GM23338 (cell line): Measurements from ENCODE around the gene MYO7B. TPM values are rescaled to one million over a fixed set of nuclear protein-coding genes. Genes with fewer than 3 reads are reported as not detected.

ENCODE experiments used
- ATAC-seq: fragments of 200-7000 bp; cut with Tn5 transposase; 3 replicates; pipeline ENCODE4 v1.9.1; 2020
- DNase-seq: peaks from one replicate; pipeline ENCODE4 v3.0.0-alpha.2; 2015; ENCODE audit warnings: low spot score
- H2AFZ ChIP-seq: fragments of 200-600 bp; sonication (generic); 2 replicates; pipeline ENCODE4 v1.8.0; 2016; ENCODE audit warnings: antibody characterized with exemption, mild to moderate bottlenecking, moderate library complexity
- H3F3A ChIP-seq: fragments of 200-600 bp; sonication (generic); replicated peaks from 2 replicates; pipeline ENCODE4 v1.8.0; 2017; ENCODE audit warnings: antibody characterized with exemption, mixed run types, low read depth
- H3K27ac ChIP-seq: fragments of 200-600 bp; sonication (generic); 2 replicates; pipeline ENCODE4 v1.6.1; 2016; ENCODE audit warnings: low read depth
- H3K27me3 ChIP-seq: fragments of 200-600 bp; sonication (generic); 2 replicates; pipeline ENCODE4 v1.8.0; 2016; ENCODE audit warnings: mild to moderate bottlenecking, mixed run types, moderate library complexity; ENCODE audit not compliant: insufficient read depth
- H3K36me3 ChIP-seq: fragments of 200-600 bp; sonication (generic); 2 replicates; pipeline ENCODE4 v1.8.0; 2016; ENCODE audit warnings: mild to moderate bottlenecking; ENCODE audit not compliant: insufficient read depth
- H3K4me1 ChIP-seq: fragments of 200-600 bp; sonication (generic); 2 replicates; pipeline ENCODE4 v1.8.0; 2016; ENCODE audit warnings: mild to moderate bottlenecking, moderate library complexity; ENCODE audit not compliant: insufficient read depth
- H3K4me2 ChIP-seq: fragments of 200-600 bp; sonication (generic); 2 replicates; pipeline ENCODE4 v1.7.1; 2017; ENCODE audit warnings: mixed run types
- H3K4me3 ChIP-seq: fragments of 200-600 bp; sonication (generic); 2 replicates; pipeline ENCODE4 v1.6.1; 2016; ENCODE audit warnings: mixed run types
- H3K79me2 ChIP-seq: fragments of 200-600 bp; sonication (generic); replicated peaks from 2 replicates; pipeline ENCODE4 v1.8.0; 2017; ENCODE audit warnings: mild to moderate bottlenecking; ENCODE audit not compliant: insufficient read depth
- H3K9me2 ChIP-seq: fragments of 200-600 bp; sonication (generic); 2 replicates; pipeline ENCODE4 v1.8.0; 2017; ENCODE audit not compliant: insufficient read depth
- H4K20me1 ChIP-seq: fragments of 200-600 bp; sonication (generic); replicated peaks from 2 replicates; pipeline ENCODE4 v1.8.0; 2017; ENCODE audit warnings: mild to moderate bottlenecking; ENCODE audit not compliant: insufficient read depth
- H3K27ac Mint-ChIP-seq: 2 replicates; pipeline ENCODE4 v1.8.0; 2020; ENCODE audit warnings: inconsistent platforms, mild to moderate bottlenecking, moderate library complexity, mixed read lengths
- H3K27me3 Mint-ChIP-seq: 3 replicates; pipeline ENCODE4 v1.8.0; 2022; ENCODE audit warnings: low read depth, mild to moderate bottlenecking, moderate library complexity, mixed read lengths, inconsistent platforms; ENCODE audit not compliant: insufficient read depth, poor library complexity
- H3K36me3 Mint-ChIP-seq: 3 replicates; pipeline ENCODE4 v1.8.0; 2021; ENCODE audit warnings: low read depth, mild to moderate bottlenecking, inconsistent platforms, moderate library complexity, mixed read lengths
- H3K4me1 Mint-ChIP-seq: 3 replicates; pipeline ENCODE4 v1.8.0; 2020; ENCODE audit warnings: mild to moderate bottlenecking, inconsistent platforms, mixed read lengths
- H3K4me3 Mint-ChIP-seq: 3 replicates; pipeline ENCODE4 v1.8.0; 2021; ENCODE audit warnings: moderate library complexity, mild to moderate bottlenecking, inconsistent platforms, mixed read lengths
- H3K9me3 Mint-ChIP-seq: 3 replicates; pipeline ENCODE4 v1.8.0; 2020; ENCODE audit warnings: moderate library complexity, mild to moderate bottlenecking, inconsistent platforms, mixed read lengths
- CREB1 ChIP-seq: fragments of 250-450 bp; sonication (Bioruptor Pico); IDR thresholded peaks from 2 replicates; pipeline ENCODE4 v1.5.0; 2020; ENCODE audit warnings: low read depth, mild to moderate bottlenecking, moderate library complexity
- CTCF ChIP-seq, 2 experiments: fragments of 200-600 bp in 1 of 2; sonication (generic) in 1 of 2; conservative IDR thresholded peaks; 2 replicates each; pipeline versions ENCODE4 v1.5.1 to v1.6.1; 2016 to 2017; ENCODE audit warnings: antibody characterized with exemption in 2 of 2, low read depth in 2 of 2, mild to moderate bottlenecking in 2 of 2, moderate library complexity in 1 of 2
- ETS1 ChIP-seq: IDR thresholded peaks from 2 replicates; pipeline ENCODE4 v1.6.1; 2016; ENCODE audit warnings: antibody characterized with exemption
- EZH2 ChIP-seq: fragments of 200-600 bp; sonication (generic); IDR thresholded peaks from one replicate; pipeline ENCODE4 v1.8.0; 2017; ENCODE audit warnings: antibody characterized with exemption, mild to moderate bottlenecking, low read depth; ENCODE audit not compliant: unreplicated experiment
- JUNB ChIP-seq: IDR thresholded peaks from one replicate; pipeline ENCODE4 v1.6.1; 2016; ENCODE audit warnings: antibody characterized with exemption; ENCODE audit not compliant: unreplicated experiment
- POLR2AphosphoS5 ChIP-seq: IDR thresholded peaks from 2 replicates; pipeline ENCODE4 v1.6.1; 2016; ENCODE audit warnings: antibody characterized with exemption, low read depth
- REST ChIP-seq: IDR thresholded peaks from one replicate; pipeline ENCODE4 v1.6.1; 2018; ENCODE audit warnings: antibody characterized with exemption; ENCODE audit not compliant: unreplicated experiment
- ZNF331 ChIP-seq: fragments of 250-450 bp; sonication (Bioruptor Pico); IDR thresholded peaks from 2 replicates; pipeline ENCODE4 v1.5.0; 2020; ENCODE audit warnings: low read depth, mild to moderate bottlenecking, moderate library complexity
- polyA plus RNA-seq: library from polyadenylated mRNA; unstranded; fragments of >200 nt; fragmentation: Nextera tagmentation; extraction: Ambion mirVana; gene quantifications from 2 replicates; pipeline ENCODE4 v1.2.1, GENCODE V29; 2016
- total RNA-seq: library from RNA; depleted of rRNA; stranded (reverse); fragments of >200 nt; shearing (Covaris generic); gene quantifications from 2 replicates; pipeline ENCODE4 v1.2.3, GENCODE V29; 2014

MYO7B gene
- total and polyA plus RNA-seq, 2 experiments from 2014 or later: not detected

GRCh38 chr2:127560201-127560930 lies 24.9 kb downstream of the MYO7B start:
- peaks cover 5% of the 10 kb centered on the region for H3K4me1 Mint-ChIP-seq
- no peaks in the 10 kb centered on the region for H3K79me2 ChIP-seq
- no peaks in the 10 kb centered on the region for H4K20me1 ChIP-seq
- 0 out of 2 replicates have a peak, but pooled peaks cover 3% of the 10 kb centered on the region for H3K4me1 ChIP-seq
- ATAC-seq (peak; percentile 74), DNase-seq (no peak)
- peak overlapping the region; percentile 90 for H2AFZ ChIP-seq
- no peak overlapping the region for H3K27ac ChIP-seq
- no peaks in the 10 kb centered on the region for H3K36me3 ChIP-seq
- no peaks in the 10 kb centered on the region for H3F3A ChIP-seq
- 0 out of 2 replicates have a peak, but pooled peaks cover 3% of the 10 kb centered on the region for H3K9me2 ChIP-seq
- H3K36me3 Mint-ChIP-seq: no peaks in the 10 kb centered on the region
- no peaks in the 10 kb centered on the region; the same call in 2 of the 3 replicates for H3K9me3 Mint-ChIP-seq
- no peak overlapping the region for H3K4me3 ChIP-seq
- H3K4me3 Mint-ChIP-seq: no peak overlapping the region
- peaks cover 2% of the 10 kb centered on the region for H3K27me3 Mint-ChIP-seq
- H3K27ac Mint-ChIP-seq: no peak overlapping the region
- TF ChIP-seq ETS1 (no peak), EZH2 (no peak), CREB1 (CRISPR knock-in tag) (no peak), CTCF (conservative IDR thresholded peaks at IDR 0.05; ENCODE audit: low read depth in 2 of 2) (peak in 1 of 2 experiments; percentile 1; a peak in 1 of 4 replicates)
- H3K27me3 ChIP-seq: no peaks in the 10 kb centered on the region
- H3K4me2 ChIP-seq: no peak overlapping the region

GRCh38 chr2:127560931-127561280 lies 25.4 kb downstream of the MYO7B start:
- Mint-ChIP-seq H3K4me3 (no peak overlapping the region), H3K4me1 (peaks cover 5% of the 10 kb centered on the region), H3K9me3 (no peaks in the 10 kb centered on the region; the same call in 2 of the 3 replicates), H3K27me3 (peaks cover 2% of the 10 kb centered on the region), H3K36me3 (no peaks in the 10 kb centered on the region), H3K27ac (no peak overlapping the region)
- Histone ChIP-seq H3K4me3 (no peak overlapping the region), H3K4me2 (no peak overlapping the region), H3K79me2 (no peaks in the 10 kb centered on the region), H3K36me3 (no peaks in the 10 kb centered on the region), H3K4me1 (0 out of 2 replicates have a peak, but pooled peaks cover 3% of the 10 kb centered on the region), H3K27me3 (no peaks in the 10 kb centered on the region), H2AFZ (peak overlapping the region; percentile 90), H3K27ac (no peak overlapping the region), H3K9me2 (0 out of 2 replicates have a peak, but pooled peaks cover 3% of the 10 kb centered on the region), H3F3A (no peaks in the 10 kb centered on the region), H4K20me1 (no peaks in the 10 kb centered on the region)
- ATAC-seq: no peak
- no peak for DNase-seq
- TF ChIP-seq CTCF (conservative IDR thresholded peaks at IDR 0.05; ENCODE audit: low read depth in 2 of 2) (no peak), POLR2AphosphoS5 (no peak), ZNF331 (no peak), REST (no peak), JUNB (no peak)
